ENCODE data around the gene NEURL1. TPM values are rescaled to one million over a fixed set of nuclear protein-coding genes. Genes with fewer than 3 reads are reported as not detected.

Gene NEURL1
- total RNA-seq (2013; cell fraction: nucleolus; rRNA removed) = 0.58 TPM in 1 of 2 replicates, not detected in the other
- total RNA-seq (2014; rRNA removed) (not detected in 2 replicates), total RNA-seq (2014; rRNA removed; fragmentation: Illumina TruSeq; extraction: Trizol) (not detected in 2 replicates), total RNA-seq (2021) (0.05 and 0.13 TPM in 2 replicates), polyA plus RNA-seq (2011; rRNA removed) (0.01 and 0.04 TPM in 2 replicates), polyA plus RNA-seq (2014; fragmentation: Illumina TruSeq; extraction: Trizol) (not detected in 2 replicates), polyA plus RNA-seq (2014; fragmentation: Nextera tagmentation; extraction: Ambion mirVana) (under 1 TPM in 1 of 2 experiments, not detected in 1; 0.02 TPM), polyA plus RNA-seq (2014; rRNA removed) (0.03 and 0.05 TPM in 2 replicates), polyA plus RNA-seq (2016; fragmentation: Nextera tagmentation; extraction: Ambion mirVana) (not detected), polyA minus RNA-seq (2011; rRNA and poly(A)+ RNA removed) (not detected in 2 replicates), Bru-seq, nascent RNA (percentile 7 among the genes with signal in this experiment), BruChase-seq, experiment 1, labeled RNA remaining after a 6-hour chase (percentile 8 among the genes with signal in this experiment), BruChase-seq, experiment 2, labeled RNA remaining after a 2-hour chase (percentile 3 among the genes with signal in this experiment)
- polyA plus RNA-seq (2011; ENCODE audit: low read depth) = not detected
- polyA plus RNA-seq (2011; cell fraction: cytosol; rRNA removed) = 0.03 and 0.04 TPM in 2 replicates
- polyA plus RNA-seq (2011; cell fraction: nucleus; rRNA removed) = 0.29 and 0.31 TPM in 2 replicates
- polyA plus RNA-seq (2012) = 0.28 and 0.39 TPM in 2 replicates
- not detected in 2 replicates for polyA minus RNA-seq (2011; cell fraction: cytosol; rRNA and poly(A)+ RNA removed)
- polyA minus RNA-seq (2011; cell fraction: nucleus; rRNA and poly(A)+ RNA removed) = not detected in 2 replicates
- long read RNA-seq, experiment 1 = 0 reads
- long read RNA-seq, experiment 2, partial matches to known transcripts = 0 of 1 reads
- long read RNA-seq, experiment 2, other reads (novel, unspliced or antisense) = 1 of 1 reads

- H2AFZ ChIP-seq (ENCODE audit: control insufficient read depth, low read depth, low read length) = peak within 1 kb of the TSS; percentile 21; the same call in 1 of the 2 replicates
- ChIA-PET POLR2A (no interaction called here), SMC1A (ENCODE audit: uncharacterized antibody, unreplicated experiment) (interaction anchor here (1.0 to 1.6 kb wide), 3 partner anchors 10 to 100 kb away, joined by 3 to 7 read pairs (median 4); no protein-coding TSS in a partner anchor), RAD21 (ENCODE audit: unreplicated experiment) (interaction anchor here (0.9 to 1.4 kb wide), 5 partner anchors 10 to 302 kb away, joined by 3 to 5 read pairs (median 3); partner anchors contain the start of gene CALHM1), CTCF (interaction anchor here (1.2 to 3.5 kb wide), 7 partner anchors 10 to 100 kb away, joined by 3 to 11 read pairs (median 6); partner anchors contain the start of gene CALHM2)
- intact Hi-C loops (cut with micrococcal nuclease; ENCODE audit: unreplicated experiment) (loop anchor here (2.0 kb wide), 1 partner anchor 49 kb away; no protein-coding TSS in a partner anchor), in situ Hi-C loops (cut with MboI) (no loop called here)
- peak; percentile 9; the same call in 2 of the 3 replicates for ATAC-seq
- 2% methylated on average over 36 of the region's 65 CpGs for WGBS (ENCODE audit: insufficient coverage, insufficient replicate concordance, low lambda C conversion rate, missing lambda C conversion rate)
- no peaks in the 10 kb centered on the region for H3K9me3 ChIP-seq (replicated peaks; ENCODE audit: control insufficient read depth, insufficient read depth, low read length)
- H4K20me1 ChIP-seq (ENCODE audit: control insufficient read depth, insufficient read depth) = peaks cover 3% of the 10 kb centered on the region; the same call in 1 of the 2 replicates
- H3K4me3 ChIP-seq = peak within 1 kb of the TSS; percentile 57; the same call in 1 of the 2 replicates
- H3K9ac ChIP-seq (ENCODE audit: control insufficient read depth, insufficient read depth, low read length) = no peak within 1 kb of the TSS
- FAIRE-seq = no peak
- H3K4me1 ChIP-seq (ENCODE audit: control insufficient read depth, insufficient read depth, low read length) = peaks cover 10% of the 10 kb centered on the region
- H3K4me2 ChIP-seq (ENCODE audit: control insufficient read depth, insufficient read depth) = peak within 1 kb of the TSS; percentile 79
- no peaks in the 10 kb centered on the region for H3K79me2 ChIP-seq (ENCODE audit: control insufficient read depth, insufficient read depth, low read length)
- H3K27ac ChIP-seq (ENCODE audit: control insufficient read depth, insufficient read depth) = no peak within 1 kb of the TSS
- DNase-seq (ENCODE audit: low read depth, low spot score) = no peak
- TF ChIP-seq, protein P1, sequence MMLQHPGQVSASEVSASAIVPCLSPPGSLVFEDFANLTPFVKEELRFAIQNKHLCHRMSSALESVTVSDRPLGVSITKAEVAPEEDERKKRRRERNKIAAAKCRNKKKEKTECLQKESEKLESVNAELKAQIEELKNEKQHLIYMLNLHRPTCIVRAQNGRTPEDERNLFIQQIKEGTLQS (IDR thresholded peaks at IDR 0.05; ENCODE audit: borderline replicate concordance, extremely low read depth, low read depth, low read length) = no peak
- TF ChIP-seq BHLHE40 (IDR thresholded peaks at IDR 0.05; ENCODE audit: borderline replicate concordance in 1 of 2, low read depth in 2 of 2, low read length in 1 of 2) (0 out of 4 replicates have a peak, but pooled peaks of 1 of the 2 experiments have one; percentile 2), EGR1 (IDR thresholded peaks at IDR 0.05; ENCODE audit: borderline replicate concordance in 1 of 2, low read depth in 2 of 2, low read length in 2 of 2) (peak in 1 of 2 experiments; percentile 81; a peak in 2 of 3 replicates), IKZF1 (conservative IDR thresholded peaks at IDR 0.05) (0 out of 2 replicates have a peak, but pooled peaks have one; percentile 5)
- BruUV-seq (replicated peaks) = no TSS peak
- H3K36me3 ChIP-seq (ENCODE audit: control insufficient read depth in 2 of 2, insufficient read depth in 2 of 2, low read length in 1 of 2) = no peaks in the 10 kb centered on the region
- peaks cover 15% of the 10 kb centered on the region in 2 experiments for H3K27me3 ChIP-seq (replicated peaks in 1 of 2; ENCODE audit: control insufficient read depth in 2 of 2, insufficient read depth in 2 of 2, low read length in 1 of 2)
Observed at GRCh38 chr10:103493362-103493915, at the start of gene NEURL1. Gene NEURL1, plus strand, starts transcription at chr10:103493705. Its CDS starts 683 bp downstream, at chr10:103494388.

Data from GM12878 (cell line).